HepG2 (cell line): ENCODE measurements around the gene ABCB8. TPM values are rescaled to one million over a fixed set of nuclear protein-coding genes. Genes with fewer than 3 reads are reported as not detected.

Experiments
- RXRB ChIP-seq: IDR thresholded peaks from 2 replicates; pipeline ENCODE4 v1.6.1; 2016; ENCODE audit warnings: borderline replicate concordance, missing genetic modification reagents, missing compliant biosample characterization
- SALL1 ChIP-seq: sonication (generic); formaldehyde crosslinking; IDR thresholded peaks from 2 replicates; pipeline ENCODE4 v1.8.0; 2022; ENCODE audit warnings: mild to moderate bottlenecking, missing genetic modification reagents
- SOX6 ChIP-seq, 2 experiments: fragments of 450-650 bp in 1 of 2; sonication (generic) in 1 of 2; formaldehyde crosslinking in 1 of 2; IDR thresholded peaks; 2 replicates each; pipeline versions ENCODE4 v1.4.0 to v1.6.1; 2017 to 2020; ENCODE audit warnings: antibody characterized with exemption in 1 of 2, mild to moderate bottlenecking in 1 of 2, missing genetic modification reagents in 1 of 2
- ZMYM2 ChIP-seq: sonication (generic); formaldehyde crosslinking; IDR thresholded peaks from 2 replicates; pipeline ENCODE4 v1.8.0; 2022; ENCODE audit warnings: mild to moderate bottlenecking, missing genetic modification reagents
- ZNF609 ChIP-seq: sonication (generic); formaldehyde crosslinking; IDR thresholded peaks from 2 replicates; pipeline ENCODE4 v1.4.0; 2020; ENCODE audit warnings: mild to moderate bottlenecking, missing genetic modification reagents, borderline replicate concordance
- polyA plus RNA-seq, 8 experiments: library from polyadenylated mRNA; depleted of rRNA in 3 of 8; stranded (reverse) in 7 of 8; unstranded in 1 of 8; fragments of >200 nt; fragmentation: Illumina TruSeq in 4 of 8; extraction: Trizol in 4 of 8; gene quantifications; 2 replicates each; pipeline versions ENCODE4 v1.2.1 to v1.2.3, GENCODE V29; 2011 to 2016; ENCODE audit warnings: low read depth in 4 of 8, missing spikeins in 1 of 8, mixed read lengths in 1 of 8; ENCODE audit not compliant: insufficient read depth in 1 of 8
- total RNA-seq, 5 experiments: library from RNA; depleted of rRNA; stranded (reverse); fragments of >200 nt; fragmentation: Illumina TruSeq; extraction: Trizol; gene quantifications; 2 replicates each; pipeline ENCODE4 v1.2.3, GENCODE V29; 2016; ENCODE audit warnings: low read depth in 1 of 5
- TF ChIP-seq, protein P1 (sequence below): sonication (generic); formaldehyde crosslinking; IDR thresholded peaks from 2 replicates; pipeline ENCODE4 v1.5.1; 2020; ENCODE audit warnings: mild to moderate bottlenecking, moderate library complexity, missing genetic modification reagents
- TF ChIP-seq, protein P2 (sequence below): sonication (generic); formaldehyde crosslinking; IDR thresholded peaks from 2 replicates; pipeline ENCODE4 v1.8.0; 2023; ENCODE audit warnings: mild to moderate bottlenecking, missing genetic modification reagents

ABCB8 gene
- total and polyA plus RNA-seq, 2 of the 13 experiments (the other 11 are each of a cell fraction or from before 2014, with no cell fraction given): 6.6 to 16.7 TPM

- peak; percentile 36; the same call in 1 of the 2 replicates for TF ChIP-seq ZNF609 (CRISPR knock-in tag)
- no peak for TF ChIP-seq SOX6 (IDR thresholded peaks at IDR 0.05)
- peak; percentile 52 for TF ChIP-seq SOX6 (CRISPR knock-in tag; IDR thresholded peaks at IDR 0.05)
- TF ChIP-seq ZMYM2 (CRISPR knock-in tag): peak; percentile 46
- TF ChIP-seq SALL1 (CRISPR knock-in tag): peak; percentile 38
- peak; percentile 52; the same call in 1 of the 2 replicates for TF ChIP-seq RXRB
- TF ChIP-seq, protein P1, sequence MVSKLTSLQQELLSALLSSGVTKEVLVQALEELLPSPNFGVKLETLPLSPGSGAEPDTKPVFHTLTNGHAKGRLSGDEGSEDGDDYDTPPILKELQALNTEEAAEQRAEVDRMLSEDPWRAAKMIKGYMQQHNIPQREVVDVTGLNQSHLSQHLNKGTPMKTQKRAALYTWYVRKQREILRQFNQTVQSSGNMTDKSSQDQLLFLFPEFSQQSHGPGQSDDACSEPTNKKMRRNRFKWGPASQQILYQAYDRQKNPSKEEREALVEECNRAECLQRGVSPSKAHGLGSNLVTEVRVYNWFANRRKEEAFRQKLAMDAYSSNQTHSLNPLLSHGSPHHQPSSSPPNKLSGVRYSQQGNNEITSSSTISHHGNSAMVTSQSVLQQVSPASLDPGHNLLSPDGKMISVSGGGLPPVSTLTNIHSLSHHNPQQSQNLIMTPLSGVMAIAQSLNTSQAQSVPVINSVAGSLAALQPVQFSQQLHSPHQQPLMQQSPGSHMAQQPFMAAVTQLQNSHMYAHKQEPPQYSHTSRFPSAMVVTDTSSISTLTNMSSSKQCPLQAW (CRISPR knock-in tag): peak; percentile 77
- TF ChIP-seq, protein P2, sequence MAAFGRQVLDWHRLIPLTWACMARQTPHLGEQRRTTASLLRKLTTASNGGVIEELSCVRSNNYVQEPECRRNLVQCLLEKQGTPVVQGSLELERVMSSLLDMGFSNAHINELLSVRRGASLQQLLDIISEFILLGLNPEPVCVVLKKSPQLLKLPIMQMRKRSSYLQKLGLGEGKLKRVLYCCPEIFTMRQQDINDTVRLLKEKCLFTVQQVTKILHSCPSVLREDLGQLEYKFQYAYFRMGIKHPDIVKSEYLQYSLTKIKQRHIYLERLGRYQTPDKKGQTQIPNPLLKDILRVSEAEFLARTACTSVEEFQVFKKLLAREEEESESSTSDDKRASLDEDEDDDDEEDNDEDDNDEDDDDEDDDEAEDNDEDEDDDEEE (CRISPR knock-in tag): no peak
Measured at GRCh38 chr7:151005566-151005965, 22.7 kb upstream of the ABCB8 start (continued).
